ENCODE measurements around the gene TMEM184B. TPM values are rescaled to one million over a fixed set of nuclear protein-coding genes. Genes with fewer than 3 reads are reported as not detected.
A peak's percentile ranks its signal among the peaks of the same experiment; 100 is the strongest.

The TMEM184B gene
- polyA plus RNA-seq, 2 donors: 10.8 to 14.4 TPM

DNA sequence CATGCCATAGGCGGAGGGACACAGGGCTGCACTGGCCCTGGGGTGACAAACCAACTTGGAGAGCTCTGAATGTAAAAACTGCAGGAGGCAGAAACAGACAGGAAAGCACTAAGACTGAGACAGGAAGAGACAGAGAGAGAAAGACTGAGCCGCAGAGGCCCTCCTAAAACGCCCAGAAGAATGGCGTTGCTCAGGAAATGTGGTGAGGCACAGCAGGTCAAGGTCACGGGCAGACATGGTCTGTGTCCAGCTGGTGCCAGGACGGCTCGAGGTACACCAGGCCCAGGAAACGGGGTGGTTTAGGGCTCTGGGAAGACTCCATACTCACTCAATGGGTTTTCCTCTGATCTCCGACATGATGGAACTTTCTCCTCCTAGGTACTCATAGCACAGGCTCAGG lies 41.9 kb downstream of the TMEM184B start:
- WGBS, 2 donors: 78 to 84% methylated on average over 9 of the region's 9 CpGs
- H3K36me3 ChIP-seq (ENCODE audit: control insufficient read depth in 2 of 2, insufficient read depth in 2 of 2, low read length in 1 of 2): peaks cover 10 to 34% of the 10 kb centered on the region in 2 donors
- peak overlapping the region in 1 of 2 donors; percentile 36 for H3K27ac ChIP-seq (ENCODE audit: low read depth in 2 of 2, low read length in 1 of 2)
- H3K9me3 ChIP-seq (ENCODE audit: control insufficient read depth in 2 of 2, insufficient read depth in 1 of 2, low read depth in 1 of 2, low read length in 1 of 2): no peaks in the 10 kb centered on the region
- H3K4me3 ChIP-seq (ENCODE audit: low read depth in 1 of 2, low read length in 2 of 2): no peak overlapping the region
- peaks cover 3 to 18% of the 10 kb centered on the region in 2 donors for H3K4me1 ChIP-seq (ENCODE audit: control insufficient read depth in 2 of 2, insufficient read depth in 2 of 2, low read length in 1 of 2)
- no peaks in the 10 kb centered on the region for H3K27me3 ChIP-seq (ENCODE audit: control insufficient read depth in 1 of 2, insufficient read depth in 2 of 2, low read length in 2 of 2)

DNA sequence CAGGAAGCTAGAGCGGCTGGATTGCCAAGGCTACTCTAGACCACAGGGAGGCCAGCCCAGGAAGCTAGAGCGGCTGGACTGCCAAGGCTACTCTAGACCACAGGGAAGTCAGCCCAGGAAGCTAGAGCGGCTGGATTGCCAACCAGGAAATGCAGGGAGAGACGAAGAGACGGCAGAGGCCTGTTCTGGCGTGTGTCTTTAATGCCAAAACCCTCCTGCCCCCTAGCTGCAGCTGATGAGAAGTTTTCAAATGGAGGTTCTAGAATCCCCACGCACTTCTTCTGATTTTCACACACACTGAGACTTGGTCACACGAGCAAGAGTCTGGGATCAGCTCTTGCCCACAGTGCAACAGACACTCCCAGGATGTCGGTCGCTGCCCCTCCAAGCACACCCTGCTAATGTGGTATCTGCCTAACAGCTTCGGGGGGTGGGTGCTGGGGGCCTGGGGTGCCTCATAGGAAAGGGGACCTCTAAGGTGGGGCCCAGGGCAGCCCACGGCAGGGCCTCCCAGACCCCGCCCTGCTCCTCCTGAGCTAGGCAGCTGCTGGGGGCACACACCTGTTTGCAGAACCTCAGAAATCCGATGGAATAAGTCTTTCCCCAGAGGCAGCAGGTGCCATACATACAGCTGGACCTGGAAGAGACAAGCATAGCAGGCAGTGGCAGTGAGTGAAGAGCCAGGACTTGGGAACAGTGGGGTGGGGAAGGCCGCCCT lies 42.5 kb downstream of the TMEM184B start:
- H3K4me3 ChIP-seq (ENCODE audit: low read depth in 1 of 2, low read length in 2 of 2): no peak overlapping the region
- 46 to 52% methylated on average over 14 to 15 of the region's 15 CpGs for WGBS, 2 donors
- peaks cover 10 to 37% of the 10 kb centered on the region in 2 donors for H3K36me3 ChIP-seq (ENCODE audit: control insufficient read depth in 2 of 2, insufficient read depth in 2 of 2, low read length in 1 of 2)
- no peaks in the 10 kb centered on the region for H3K27me3 ChIP-seq (ENCODE audit: control insufficient read depth in 1 of 2, insufficient read depth in 2 of 2, low read length in 2 of 2)
- H3K9me3 ChIP-seq (ENCODE audit: control insufficient read depth in 2 of 2, insufficient read depth in 1 of 2, low read depth in 1 of 2, low read length in 1 of 2): no peaks in the 10 kb centered on the region
- peaks cover 3 to 18% of the 10 kb centered on the region in 2 donors for H3K4me1 ChIP-seq (ENCODE audit: control insufficient read depth in 2 of 2, insufficient read depth in 2 of 2, low read length in 1 of 2)
- H3K27ac ChIP-seq (ENCODE audit: low read depth in 2 of 2, low read length in 1 of 2): peak overlapping the region; percentile 47 to 55

DNA sequence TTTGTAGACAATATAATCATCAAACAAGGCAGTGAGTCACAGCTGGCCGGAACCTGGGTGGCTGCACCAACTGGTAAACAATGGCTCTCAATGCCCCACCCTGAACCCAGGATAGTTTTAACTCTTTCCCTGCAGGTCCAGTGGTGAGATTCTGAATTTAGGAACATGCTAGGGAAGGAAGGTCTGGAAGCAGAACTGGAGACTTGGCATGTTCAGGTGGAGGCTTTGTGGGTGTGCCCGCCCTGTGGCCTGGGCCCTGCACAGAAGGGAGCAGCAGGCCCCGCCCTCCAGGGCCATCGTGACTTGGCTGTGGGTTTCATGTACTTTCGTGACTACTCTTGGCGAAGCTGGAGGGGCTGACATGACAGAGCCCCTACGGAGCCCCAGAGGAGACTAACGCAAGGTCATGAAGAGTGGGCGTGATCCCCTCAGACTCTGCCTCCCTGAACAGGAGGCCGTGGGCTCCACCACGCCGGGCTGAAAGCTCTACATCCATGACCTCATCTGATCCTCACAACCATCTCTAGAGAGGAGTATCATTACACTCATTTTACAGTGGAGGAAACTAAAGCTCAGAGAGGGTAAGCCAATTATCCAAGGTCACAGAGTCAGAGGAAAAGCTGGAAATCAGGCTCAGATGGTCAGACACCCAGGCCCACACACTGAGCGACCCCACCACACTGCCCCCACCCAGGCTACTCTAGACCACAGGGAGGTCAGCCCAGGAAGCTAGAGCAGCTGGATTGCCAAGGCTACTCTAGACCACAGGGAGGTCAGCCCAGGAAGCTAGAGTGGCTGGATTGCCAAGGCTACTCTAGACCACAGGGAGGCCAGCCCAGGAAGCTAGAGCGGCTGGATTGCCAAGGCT lies 43.7 kb downstream of the TMEM184B start:
- 47 to 59% methylated on average over 13 to 14 of the region's 14 CpGs for WGBS, 2 donors
- Histone ChIP-seq H3K27me3 (ENCODE audit: control insufficient read depth in 1 of 2, insufficient read depth in 2 of 2, low read length in 2 of 2) (no peaks in the 10 kb centered on the region), H3K4me1 (ENCODE audit: control insufficient read depth in 2 of 2, insufficient read depth in 2 of 2, low read length in 1 of 2) (peaks cover 3 to 18% of the 10 kb centered on the region in 2 donors), H3K36me3 (ENCODE audit: control insufficient read depth in 2 of 2, insufficient read depth in 2 of 2, low read length in 1 of 2) (peaks cover 0 to 36% of the 10 kb centered on the region in 2 donors), H3K27ac (ENCODE audit: low read depth in 2 of 2, low read length in 1 of 2) (peak overlapping the region; percentile 94 to 98), H3K4me3 (ENCODE audit: low read depth in 1 of 2, low read length in 2 of 2) (no peak overlapping the region), H3K9me3 (ENCODE audit: control insufficient read depth in 2 of 2, insufficient read depth in 1 of 2, low read depth in 1 of 2, low read length in 1 of 2) (no peaks in the 10 kb centered on the region)

DNA sequence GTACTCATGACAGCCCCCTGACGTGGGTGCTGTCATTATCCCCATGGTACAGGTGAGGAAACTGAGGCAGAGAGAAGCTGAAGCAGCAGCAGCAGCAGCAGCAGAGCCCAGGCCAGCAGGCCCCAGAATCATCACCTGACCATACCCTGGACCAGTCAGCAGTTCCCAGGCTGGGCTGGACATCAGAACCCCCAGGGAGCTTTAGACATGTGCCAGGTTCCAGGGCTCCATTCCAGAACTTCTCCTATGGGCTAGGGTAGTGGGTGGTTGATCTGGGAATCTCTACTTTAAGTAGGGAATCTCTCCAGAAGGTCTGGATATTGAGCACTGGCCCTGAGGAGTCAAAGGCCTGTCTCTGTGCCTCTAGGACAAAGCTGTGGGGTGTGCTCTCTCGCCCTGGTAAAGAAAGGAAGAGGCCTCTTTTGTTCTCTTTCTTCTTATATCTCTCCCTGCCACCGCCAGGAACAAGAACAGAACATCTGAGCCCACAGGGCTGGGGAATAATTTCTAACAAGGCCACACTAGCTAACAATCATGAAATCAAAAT lies 44.4 kb downstream of the TMEM184B start:
- peaks cover 0 to 35% of the 10 kb centered on the region in 2 donors for H3K36me3 ChIP-seq (ENCODE audit: control insufficient read depth in 2 of 2, insufficient read depth in 2 of 2, low read length in 1 of 2)

DNA sequence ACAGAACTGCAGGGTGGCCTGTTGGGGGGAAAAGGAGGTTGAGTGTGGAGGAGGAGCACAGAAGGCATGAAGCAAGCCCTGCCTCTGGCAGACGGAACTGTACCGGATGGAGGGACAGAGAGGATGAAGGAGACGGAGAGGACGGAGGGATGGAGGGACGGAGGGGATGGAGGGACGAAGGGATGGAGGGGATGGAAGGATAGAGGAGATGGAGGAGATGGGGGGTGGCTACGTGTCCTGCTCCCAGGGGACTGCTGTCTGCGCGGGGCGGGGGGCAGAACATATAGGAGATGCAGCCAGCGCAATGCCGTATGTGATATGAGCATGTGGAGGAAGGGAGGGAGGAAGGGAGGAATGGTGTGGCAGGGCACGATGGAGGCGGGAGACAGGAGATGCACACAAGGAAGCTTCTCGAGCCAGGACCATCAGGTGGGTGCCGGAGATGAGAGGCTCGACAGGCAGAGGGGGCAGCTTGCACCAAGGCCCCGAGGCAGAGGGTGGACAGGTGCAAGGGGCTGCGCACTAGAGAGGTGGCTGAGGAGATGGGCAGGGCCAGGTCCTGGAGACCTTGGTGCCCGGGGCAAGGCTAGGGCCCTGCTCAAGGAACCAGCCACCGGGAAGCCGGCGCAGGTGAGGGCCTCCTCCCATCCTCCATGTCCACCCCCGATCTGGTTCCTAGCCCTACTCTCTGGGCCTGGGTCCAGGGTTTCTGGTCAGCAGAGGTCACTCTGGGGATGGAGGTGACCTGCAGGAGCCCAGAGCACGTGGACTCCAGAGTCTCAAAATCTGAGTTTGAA lies 45.8 kb downstream of the TMEM184B start:
- H3K4me1 ChIP-seq (ENCODE audit: control insufficient read depth in 2 of 2, insufficient read depth in 2 of 2, low read length in 1 of 2): peaks cover 3 to 24% of the 10 kb centered on the region in 2 donors
- no peak overlapping the region for H3K27ac ChIP-seq (ENCODE audit: low read depth in 2 of 2, low read length in 1 of 2)
- WGBS, 2 donors: 90 to 92% methylated on average over 21 to 25 of the region's 25 CpGs
- H3K27me3 ChIP-seq (ENCODE audit: control insufficient read depth in 1 of 2, insufficient read depth in 2 of 2, low read length in 2 of 2): no peaks in the 10 kb centered on the region
- no peaks in the 10 kb centered on the region for H3K9me3 ChIP-seq (ENCODE audit: control insufficient read depth in 2 of 2, insufficient read depth in 1 of 2, low read depth in 1 of 2, low read length in 1 of 2)
- H3K36me3 ChIP-seq (ENCODE audit: control insufficient read depth in 2 of 2, insufficient read depth in 2 of 2, low read length in 1 of 2): peaks cover 0 to 32% of the 10 kb centered on the region in 2 donors
- H3K4me3 ChIP-seq (ENCODE audit: low read depth in 1 of 2, low read length in 2 of 2): no peak overlapping the region

More for the DNA sequence above, 44.4 kb downstream of the TMEM184B start:
- Histone ChIP-seq H3K27ac (ENCODE audit: low read depth in 2 of 2, low read length in 1 of 2) (peak overlapping the region; percentile 94 to 98), H3K4me3 (ENCODE audit: low read depth in 1 of 2, low read length in 2 of 2) (no peak overlapping the region), H3K4me1 (ENCODE audit: control insufficient read depth in 2 of 2, insufficient read depth in 2 of 2, low read length in 1 of 2) (peaks cover 3 to 20% of the 10 kb centered on the region in 2 donors), H3K27me3 (ENCODE audit: control insufficient read depth in 1 of 2, insufficient read depth in 2 of 2, low read length in 2 of 2) (no peaks in the 10 kb centered on the region), H3K9me3 (ENCODE audit: control insufficient read depth in 2 of 2, insufficient read depth in 1 of 2, low read depth in 1 of 2, low read length in 1 of 2) (no peaks in the 10 kb centered on the region)
- WGBS, 2 donors: 42 to 51% methylated on average over 3 of the region's 3 CpGs

DNA sequence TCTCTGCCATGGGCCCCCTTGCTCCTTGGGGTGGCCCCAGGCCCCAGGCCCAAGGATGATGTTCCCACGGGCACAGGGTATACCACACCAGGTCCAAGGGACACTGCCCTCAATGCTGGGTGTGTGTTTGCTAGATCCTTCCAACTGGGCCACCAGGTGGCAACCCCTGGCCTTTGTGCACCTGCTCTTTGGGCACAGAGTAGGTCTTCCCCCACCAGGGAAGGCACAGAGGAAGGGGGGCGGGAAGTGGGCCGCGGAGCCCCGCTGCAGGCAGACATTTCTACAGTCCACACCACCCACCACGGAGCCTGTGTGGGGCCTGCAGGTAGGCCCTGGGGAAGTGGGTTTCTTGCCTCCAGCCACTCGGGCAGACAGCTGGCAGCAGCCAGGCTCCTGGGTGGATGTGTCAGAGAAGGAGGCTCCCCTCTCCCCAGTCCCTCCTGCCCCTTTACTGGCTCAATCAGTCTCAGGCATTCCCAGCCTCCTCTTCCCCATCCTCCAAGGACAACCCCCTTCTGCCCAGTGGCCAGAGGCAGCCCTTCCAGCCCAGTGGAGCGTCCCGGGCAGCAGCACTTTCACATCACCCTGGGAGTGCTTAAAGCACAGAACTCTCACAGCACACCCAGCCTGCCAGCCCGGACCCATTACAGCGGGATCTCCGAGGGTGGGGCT lies 49.4 kb downstream of the TMEM184B start:
- Histone ChIP-seq H3K36me3 (ENCODE audit: control insufficient read depth in 2 of 2, insufficient read depth in 2 of 2, low read length in 1 of 2) (peaks cover 0 to 34% of the 10 kb centered on the region in 2 donors), H3K27ac (ENCODE audit: low read depth in 2 of 2, low read length in 1 of 2) (peak overlapping the region; percentile 5 to 71), H3K9me3 (ENCODE audit: control insufficient read depth in 2 of 2, insufficient read depth in 1 of 2, low read depth in 1 of 2, low read length in 1 of 2) (no peaks in the 10 kb centered on the region), H3K4me3 (ENCODE audit: low read depth in 1 of 2, low read length in 2 of 2) (no peak overlapping the region), H3K27me3 (ENCODE audit: control insufficient read depth in 1 of 2, insufficient read depth in 2 of 2, low read length in 2 of 2) (no peaks in the 10 kb centered on the region), H3K4me1 (ENCODE audit: control insufficient read depth in 2 of 2, insufficient read depth in 2 of 2, low read length in 1 of 2) (peaks cover 3 to 38% of the 10 kb centered on the region in 2 donors)
- 63 to 71% methylated on average over 12 of the region's 12 CpGs for WGBS, 2 donors

DNA sequence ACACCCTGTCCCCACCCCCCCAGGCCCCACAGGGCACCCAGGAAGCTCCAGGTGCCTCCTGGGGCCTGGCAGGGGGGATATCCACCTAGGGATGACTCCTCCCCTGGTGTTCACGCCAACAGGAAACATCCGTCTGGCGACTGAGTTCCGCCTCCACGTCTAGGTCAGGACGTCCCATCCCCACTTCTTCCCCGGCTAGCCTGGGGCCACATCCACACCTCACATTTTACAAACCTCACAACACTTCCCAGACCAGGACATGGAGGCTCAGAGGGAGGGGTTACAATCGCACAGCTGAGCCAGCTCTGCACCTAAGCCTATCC lies 50.1 kb downstream of the TMEM184B start:
- peaks cover 3 to 32% of the 10 kb centered on the region in 2 donors for H3K4me1 ChIP-seq (ENCODE audit: control insufficient read depth in 2 of 2, insufficient read depth in 2 of 2, low read length in 1 of 2)
- 41 to 58% methylated on average over 8 of the region's 8 CpGs for WGBS, 2 donors
- no peak overlapping the region for H3K4me3 ChIP-seq (ENCODE audit: low read depth in 1 of 2, low read length in 2 of 2)
- H3K36me3 ChIP-seq (ENCODE audit: control insufficient read depth in 2 of 2, insufficient read depth in 2 of 2, low read length in 1 of 2): peaks cover 0 to 30% of the 10 kb centered on the region in 2 donors
- no peaks in the 10 kb centered on the region for H3K9me3 ChIP-seq (ENCODE audit: control insufficient read depth in 2 of 2, insufficient read depth in 1 of 2, low read depth in 1 of 2, low read length in 1 of 2)
- no peaks in the 10 kb centered on the region for H3K27me3 ChIP-seq (ENCODE audit: control insufficient read depth in 1 of 2, insufficient read depth in 2 of 2, low read length in 2 of 2)
- peak overlapping the region in 1 of 2 donors; percentile 71 for H3K27ac ChIP-seq (ENCODE audit: low read depth in 2 of 2, low read length in 1 of 2)

DNA sequence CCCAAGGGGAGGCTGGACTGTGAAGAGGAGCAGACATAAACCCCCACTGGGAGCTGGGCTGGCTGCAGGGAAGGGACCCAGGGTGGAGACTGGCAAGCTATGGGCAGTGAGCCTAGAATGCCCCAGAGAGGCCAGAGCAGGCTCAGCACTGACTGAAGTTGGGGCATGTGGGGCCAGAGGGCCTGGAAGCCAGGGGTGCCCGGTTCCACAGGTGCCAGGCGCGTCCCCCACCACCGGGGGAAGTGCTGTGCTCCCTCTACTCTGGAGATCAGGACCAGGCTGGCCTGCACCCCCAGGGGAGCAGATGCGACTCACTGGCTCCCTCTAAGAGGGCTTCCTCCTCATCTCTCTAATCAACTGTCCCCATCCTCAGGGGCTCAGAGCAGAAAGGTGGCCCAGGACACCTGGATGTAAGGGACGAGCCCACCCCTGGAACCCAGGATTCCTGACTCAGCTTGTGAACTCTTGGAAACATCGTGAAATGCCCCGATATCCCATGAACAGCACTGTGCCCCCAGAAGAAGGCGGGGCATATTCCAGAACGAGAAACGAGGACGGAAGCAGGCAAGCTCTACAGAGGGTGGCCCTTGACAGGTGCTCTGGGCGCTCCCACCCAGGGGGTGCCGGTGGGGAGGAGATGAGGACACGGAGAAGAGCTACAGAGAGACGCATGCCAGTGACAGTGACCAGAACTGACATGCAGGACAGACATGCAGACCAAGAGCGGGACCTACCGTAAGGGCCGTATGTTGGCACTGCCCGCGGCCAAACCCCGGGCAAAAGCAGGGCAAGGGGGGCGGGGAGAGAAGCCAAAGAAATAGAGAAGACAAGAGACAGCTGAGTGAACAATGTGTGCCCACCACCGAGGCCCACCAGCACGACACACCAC lies 50.7 kb downstream of the TMEM184B start:
- H3K9me3 ChIP-seq (ENCODE audit: control insufficient read depth in 2 of 2, insufficient read depth in 1 of 2, low read depth in 1 of 2, low read length in 1 of 2): no peaks in the 10 kb centered on the region
- 80 to 87% methylated on average over 25 of the region's 25 CpGs for WGBS, 2 donors
- peaks cover 0 to 26% of the 10 kb centered on the region in 2 donors for H3K36me3 ChIP-seq (ENCODE audit: control insufficient read depth in 2 of 2, insufficient read depth in 2 of 2, low read length in 1 of 2)
- H3K4me3 ChIP-seq (ENCODE audit: low read depth in 1 of 2, low read length in 2 of 2): no peak overlapping the region
- peak overlapping the region in 1 of 2 donors; percentile 71 for H3K27ac ChIP-seq (ENCODE audit: low read depth in 2 of 2, low read length in 1 of 2)
- no peaks in the 10 kb centered on the region for H3K27me3 ChIP-seq (ENCODE audit: control insufficient read depth in 1 of 2, insufficient read depth in 2 of 2, low read length in 2 of 2)
- peaks cover 3 to 32% of the 10 kb centered on the region in 2 donors for H3K4me1 ChIP-seq (ENCODE audit: control insufficient read depth in 2 of 2, insufficient read depth in 2 of 2, low read length in 1 of 2)

All from esophagus (tissue), 2 donors.